ENCODE measurements around the gene ECM2. TPM values are rescaled to one million over a fixed set of nuclear protein-coding genes. Genes with fewer than 3 reads are reported as not detected.

Gene ECM2
- total and polyA plus RNA-seq, 7 donors = 1.2 to 7.8 (median 1.9) TPM

DNA sequence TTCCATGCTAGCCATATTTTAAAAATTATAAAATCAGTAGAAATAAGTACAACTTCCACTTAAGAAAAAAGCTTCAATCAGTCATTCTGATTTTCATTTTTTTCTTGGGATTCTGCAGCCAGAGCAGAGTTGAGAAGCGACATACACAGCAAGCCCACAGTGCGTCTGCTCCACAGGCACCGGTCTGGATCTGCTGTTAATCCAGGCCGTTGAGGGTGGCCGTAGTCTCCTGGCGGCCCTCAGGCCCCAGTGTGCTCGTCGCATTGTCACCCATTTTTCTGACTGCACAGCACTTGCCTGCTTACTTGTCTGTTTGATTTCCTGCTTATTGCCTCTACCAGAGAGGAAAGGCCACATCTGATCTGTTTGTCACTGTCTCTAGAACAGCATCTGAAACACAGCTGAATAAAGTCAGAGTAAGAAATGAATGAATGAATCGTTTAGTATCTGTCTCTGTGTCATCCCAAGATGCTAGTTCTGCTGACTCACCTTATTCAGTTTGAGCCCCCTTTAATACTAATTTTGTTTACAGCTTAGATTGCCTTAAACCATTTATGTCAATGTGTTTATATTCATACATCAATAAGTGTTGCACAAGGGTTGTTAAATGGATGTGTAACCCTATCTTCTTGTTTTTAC lies 41.9 kb downstream of the ECM2 start:
- no peak overlapping the region for H3K27ac ChIP-seq
- ATAC-seq (no peak), DNase-seq (no peak)
- H3K4me3 ChIP-seq = no peak overlapping the region
- H3K36me3 ChIP-seq (ENCODE audit: insufficient read depth in 1 of 2, low read depth in 1 of 2) = no peaks in the 10 kb centered on the region
- intact Hi-C loops (cut with DNase I) = no loop called here
- H3K9me3 ChIP-seq = no peaks in the 10 kb centered on the region
- 84 to 87% (median 86%) methylated on average over 9 of the region's 9 CpGs for WGBS, 3 donors
- no peaks in the 10 kb centered on the region for H3K4me1 ChIP-seq
- H3K27me3 ChIP-seq (ENCODE audit: insufficient read depth in 3 of 3, low read length in 2 of 3) = no peaks in the 10 kb centered on the region
- no peak for TF ChIP-seq CTCF (IDR thresholded peaks at IDR 0.05)

GRCh38 chr9:92492781-92493401 lies 42.9 kb downstream of the ECM2 start:
- Histone ChIP-seq H3K9me3 (no peaks in the 10 kb centered on the region), H3K27me3 (ENCODE audit: insufficient read depth in 3 of 3, low read length in 2 of 3) (no peaks in the 10 kb centered on the region), H3K27ac (no peak overlapping the region), H3K4me3 (no peak overlapping the region), H3K4me1 (no peaks in the 10 kb centered on the region), H3K36me3 (ENCODE audit: insufficient read depth in 1 of 2, low read depth in 1 of 2) (no peaks in the 10 kb centered on the region)
- DNase-seq = no peak
- ATAC-seq = no peak
- WGBS, 3 donors = 69 to 87% (median 73%) methylated on average over 3 of the region's 3 CpGs
- intact Hi-C loops (cut with DNase I) = no loop called here
- no peak for TF ChIP-seq CTCF (IDR thresholded peaks at IDR 0.05)

DNA sequence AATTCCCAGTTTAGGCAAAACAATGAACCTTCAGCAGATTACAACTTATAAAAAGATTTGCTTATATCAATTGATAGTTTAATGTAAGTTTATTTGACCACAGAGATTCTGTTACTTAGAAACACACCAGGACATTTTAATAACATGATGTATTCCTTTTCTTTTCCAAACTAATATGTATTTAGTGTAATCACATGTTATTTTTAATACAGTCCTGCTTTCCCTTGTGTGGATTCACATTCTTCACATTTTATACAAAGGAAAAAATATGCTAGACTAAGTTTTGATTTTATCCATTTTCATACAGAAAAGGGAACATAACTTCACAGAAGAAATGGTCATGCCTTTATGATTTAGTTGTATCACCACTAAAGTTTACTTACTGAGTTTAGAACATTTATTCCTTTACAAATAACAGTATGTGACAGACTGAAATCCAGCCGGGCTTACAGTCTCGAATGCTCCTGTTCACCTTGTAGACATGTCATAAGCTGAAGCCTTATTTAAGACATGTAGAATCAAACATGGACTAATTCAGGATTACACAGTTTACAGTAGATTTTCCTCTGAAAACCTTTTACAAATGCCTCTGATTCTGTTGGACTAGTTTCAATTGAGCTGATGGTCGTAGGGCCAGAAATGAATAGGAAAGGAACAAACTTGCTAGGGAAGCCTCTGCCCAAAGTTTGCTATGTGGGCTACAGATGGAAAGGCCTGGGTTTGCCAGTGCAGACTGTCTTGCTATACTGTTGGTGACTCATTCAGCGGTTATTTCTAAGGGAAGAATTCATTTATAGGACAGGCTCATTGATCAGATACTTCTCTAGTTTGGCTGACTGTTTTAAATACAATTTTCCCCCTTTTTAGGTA lies 46.9 kb downstream of the ECM2 start:
- intact Hi-C loops (cut with DNase I) = no loop called here
- ATAC-seq (no peak), DNase-seq (no peak)
- TF ChIP-seq CTCF (IDR thresholded peaks at IDR 0.05) = no peak
- WGBS, 3 donors = 33 to 54% (median 45%) methylated on average over 4 of the region's 4 CpGs
- Histone ChIP-seq H3K9me3 (no peaks in the 10 kb centered on the region), H3K27me3 (ENCODE audit: insufficient read depth in 3 of 3, low read length in 2 of 3) (no peaks in the 10 kb centered on the region), H3K36me3 (ENCODE audit: insufficient read depth in 1 of 2, low read depth in 1 of 2) (no peaks in the 10 kb centered on the region), H3K27ac (no peak overlapping the region), H3K4me1 (no peaks in the 10 kb centered on the region), H3K4me3 (no peak overlapping the region)

- DNase-seq = no peak
- no peaks in the 10 kb centered on the region for H3K27me3 ChIP-seq (ENCODE audit: insufficient read depth in 3 of 3, low read length in 2 of 3)
- peaks cover under 1% of the 10 kb centered on the region for H3K4me1 ChIP-seq
- ATAC-seq = no peak
- TF ChIP-seq CTCF (IDR thresholded peaks at IDR 0.05) = no peak
- WGBS, 3 donors = 84 to 86% (median 86%) methylated on average over 3 of the region's 3 CpGs
- no peaks in the 10 kb centered on the region for H3K36me3 ChIP-seq (ENCODE audit: insufficient read depth in 1 of 2, low read depth in 1 of 2)
- no peak overlapping the region for H3K4me3 ChIP-seq
- H3K9me3 ChIP-seq = no peaks in the 10 kb centered on the region
- intact Hi-C loops (cut with DNase I) = no loop called here
- no peak overlapping the region for H3K27ac ChIP-seq
Observed at GRCh38 chr9:92486371-92486770, 49.4 kb downstream of the ECM2 start.

All from psoas muscle (tissue), 8 donors.